ENCODE measurements around the gene PCDHA12. TPM values are rescaled to one million over a fixed set of nuclear protein-coding genes. Genes with fewer than 3 reads are reported as not detected.

PCDHA12 gene
- total RNA-seq, 2 donors from 2014 or later: 0.59 to 0.67 TPM

DNA sequence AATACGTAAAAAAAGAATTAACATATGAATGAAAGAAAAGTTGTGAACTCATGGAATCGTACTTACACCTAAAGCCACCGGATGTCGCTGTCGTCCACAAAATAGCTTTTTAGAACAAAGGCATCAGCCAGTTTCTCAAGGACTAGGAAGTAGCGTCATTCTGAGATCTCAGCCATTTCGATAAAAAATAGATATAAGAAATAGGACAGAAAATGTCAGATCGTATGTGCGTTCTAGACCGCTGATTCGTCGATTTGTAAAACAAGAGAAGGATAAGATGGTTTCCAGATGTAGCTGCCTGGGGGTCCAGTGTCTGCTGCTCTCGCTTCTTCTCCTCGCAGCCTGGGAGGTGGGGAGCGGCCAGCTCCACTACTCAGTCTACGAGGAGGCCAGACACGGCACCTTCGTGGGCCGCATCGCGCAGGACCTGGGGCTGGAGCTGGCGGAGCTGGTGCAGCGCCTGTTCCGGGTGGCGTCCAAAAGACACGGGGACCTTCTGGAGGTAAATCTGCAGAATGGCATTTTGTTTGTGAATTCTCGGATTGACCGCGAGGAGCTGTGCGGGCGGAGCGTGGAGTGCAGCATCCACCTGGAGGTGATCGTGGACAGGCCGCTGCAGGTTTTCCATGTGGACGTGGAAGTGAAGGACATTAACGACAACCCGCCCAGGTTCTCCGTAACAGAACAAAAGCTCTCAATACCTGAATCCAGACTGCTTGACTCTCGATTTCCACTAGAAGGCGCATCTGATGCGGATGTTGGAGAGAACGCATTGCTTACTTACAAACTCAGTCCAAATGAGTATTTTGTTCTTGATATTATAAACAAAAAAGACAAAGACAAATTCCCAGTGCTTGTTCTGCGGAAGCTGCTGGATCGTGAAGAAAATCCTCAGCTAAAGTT, 19.1 kb upstream of the PCDHA12 start, which contains the start of gene PCDHA10:
TSS of gene PCDHA10 (plus strand) at position 126 of the 903 bp plus-strand sequence. CDS start at position 278, 152 bp downstream.
- no peaks in the 10 kb centered on the region for H3K36me3 ChIP-seq
- H3K9me3 ChIP-seq: peaks cover 0 to 19% of the 10 kb centered on the region in 2 donors
- no peak within 1 kb of the TSS for H3K27ac ChIP-seq
- H3K27me3 ChIP-seq: no peaks in the 10 kb centered on the region
- no peaks in the 10 kb centered on the region for H3K4me1 ChIP-seq
- peak within 1 kb of the TSS in 1 of 2 donors; percentile 36 for H3K4me3 ChIP-seq
- TF ChIP-seq, protein P1, sequence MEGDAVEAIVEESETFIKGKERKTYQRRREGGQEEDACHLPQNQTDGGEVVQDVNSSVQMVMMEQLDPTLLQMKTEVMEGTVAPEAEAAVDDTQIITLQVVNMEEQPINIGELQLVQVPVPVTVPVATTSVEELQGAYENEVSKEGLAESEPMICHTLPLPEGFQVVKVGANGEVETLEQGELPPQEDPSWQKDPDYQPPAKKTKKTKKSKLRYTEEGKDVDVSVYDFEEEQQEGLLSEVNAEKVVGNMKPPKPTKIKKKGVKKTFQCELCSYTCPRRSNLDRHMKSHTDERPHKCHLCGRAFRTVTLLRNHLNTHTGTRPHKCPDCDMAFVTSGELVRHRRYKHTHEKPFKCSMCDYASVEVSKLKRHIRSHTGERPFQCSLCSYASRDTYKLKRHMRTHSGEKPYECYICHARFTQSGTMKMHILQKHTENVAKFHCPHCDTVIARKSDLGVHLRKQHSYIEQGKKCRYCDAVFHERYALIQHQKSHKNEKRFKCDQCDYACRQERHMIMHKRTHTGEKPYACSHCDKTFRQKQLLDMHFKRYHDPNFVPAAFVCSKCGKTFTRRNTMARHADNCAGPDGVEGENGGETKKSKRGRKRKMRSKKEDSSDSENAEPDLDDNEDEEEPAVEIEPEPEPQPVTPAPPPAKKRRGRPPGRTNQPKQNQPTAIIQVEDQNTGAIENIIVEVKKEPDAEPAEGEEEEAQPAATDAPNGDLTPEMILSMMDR (IDR thresholded peaks at IDR 0.05): peak in 1 of 2 donors; percentile 45
- DNase-seq (ENCODE audit: low spot score): no peak

DNA sequence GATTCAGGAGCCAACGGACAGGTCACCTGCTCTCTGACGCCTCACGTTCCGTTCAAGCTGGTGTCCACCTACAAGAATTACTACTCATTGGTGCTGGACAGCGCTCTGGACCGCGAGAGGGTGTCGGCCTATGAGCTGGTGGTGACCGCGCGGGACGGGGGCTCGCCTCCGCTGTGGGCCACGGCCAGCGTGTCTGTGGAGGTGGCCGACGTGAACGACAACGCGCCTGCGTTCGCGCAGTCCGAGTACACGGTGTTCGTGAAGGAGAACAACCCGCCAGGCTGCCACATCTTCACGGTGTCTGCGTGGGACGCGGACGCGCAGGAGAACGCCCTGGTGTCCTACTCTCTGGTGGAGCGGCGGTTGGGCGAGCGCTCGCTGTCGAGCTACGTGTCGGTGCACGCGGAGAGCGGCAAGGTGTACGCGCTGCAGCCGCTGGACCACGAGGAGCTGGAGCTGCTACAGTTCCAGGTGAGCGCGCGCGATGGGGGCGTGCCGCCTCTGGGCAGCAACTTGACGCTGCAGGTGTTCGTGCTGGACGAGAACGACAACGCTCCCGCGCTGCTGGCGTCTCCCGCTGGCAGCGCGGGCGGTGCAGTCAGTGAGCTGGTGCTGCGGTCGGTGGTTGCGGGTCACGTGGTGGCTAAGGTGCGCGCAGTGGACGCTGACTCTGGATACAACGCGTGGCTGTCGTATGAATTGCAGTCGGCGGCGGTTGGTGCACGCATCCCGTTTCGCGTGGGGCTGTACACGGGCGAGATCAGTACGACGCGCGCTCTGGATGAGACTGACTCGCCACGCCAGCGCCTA, 17.7 kb upstream of the PCDHA12 start:
- TF ChIP-seq, protein P1 (IDR thresholded peaks at IDR 0.05): no peak
- no peaks in the 10 kb centered on the region for H3K4me1 ChIP-seq
- H3K9me3 ChIP-seq: peaks cover 0 to 29% of the 10 kb centered on the region in 2 donors
- H3K27ac ChIP-seq: no peak overlapping the region
- DNase-seq (ENCODE audit: low spot score): no peak
- no peak overlapping the region for H3K4me3 ChIP-seq
- H3K27me3 ChIP-seq: no peaks in the 10 kb centered on the region
- H3K36me3 ChIP-seq: no peaks in the 10 kb centered on the region

DNA sequence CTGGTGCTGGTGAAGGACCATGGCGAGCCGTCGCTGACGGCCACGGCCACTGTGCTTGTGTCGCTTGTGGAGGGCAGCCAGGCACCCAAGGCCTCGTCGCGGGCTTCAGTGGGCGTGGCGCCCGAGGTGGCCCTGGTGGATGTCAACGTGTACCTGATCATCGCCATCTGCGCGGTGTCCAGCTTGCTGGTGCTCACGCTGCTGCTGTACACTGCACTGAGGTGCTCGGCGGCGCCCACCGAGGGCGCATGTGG, 17.2 kb upstream of the PCDHA12 start:
- Histone ChIP-seq H3K9me3 (peaks cover 0 to 32% of the 10 kb centered on the region in 2 donors), H3K36me3 (no peaks in the 10 kb centered on the region), H3K27ac (no peak overlapping the region), H3K27me3 (no peaks in the 10 kb centered on the region), H3K4me1 (no peaks in the 10 kb centered on the region), H3K4me3 (no peak overlapping the region)
- TF ChIP-seq, protein P1 (IDR thresholded peaks at IDR 0.05): no peak
- no peak for DNase-seq (ENCODE audit: low spot score)

DNA sequence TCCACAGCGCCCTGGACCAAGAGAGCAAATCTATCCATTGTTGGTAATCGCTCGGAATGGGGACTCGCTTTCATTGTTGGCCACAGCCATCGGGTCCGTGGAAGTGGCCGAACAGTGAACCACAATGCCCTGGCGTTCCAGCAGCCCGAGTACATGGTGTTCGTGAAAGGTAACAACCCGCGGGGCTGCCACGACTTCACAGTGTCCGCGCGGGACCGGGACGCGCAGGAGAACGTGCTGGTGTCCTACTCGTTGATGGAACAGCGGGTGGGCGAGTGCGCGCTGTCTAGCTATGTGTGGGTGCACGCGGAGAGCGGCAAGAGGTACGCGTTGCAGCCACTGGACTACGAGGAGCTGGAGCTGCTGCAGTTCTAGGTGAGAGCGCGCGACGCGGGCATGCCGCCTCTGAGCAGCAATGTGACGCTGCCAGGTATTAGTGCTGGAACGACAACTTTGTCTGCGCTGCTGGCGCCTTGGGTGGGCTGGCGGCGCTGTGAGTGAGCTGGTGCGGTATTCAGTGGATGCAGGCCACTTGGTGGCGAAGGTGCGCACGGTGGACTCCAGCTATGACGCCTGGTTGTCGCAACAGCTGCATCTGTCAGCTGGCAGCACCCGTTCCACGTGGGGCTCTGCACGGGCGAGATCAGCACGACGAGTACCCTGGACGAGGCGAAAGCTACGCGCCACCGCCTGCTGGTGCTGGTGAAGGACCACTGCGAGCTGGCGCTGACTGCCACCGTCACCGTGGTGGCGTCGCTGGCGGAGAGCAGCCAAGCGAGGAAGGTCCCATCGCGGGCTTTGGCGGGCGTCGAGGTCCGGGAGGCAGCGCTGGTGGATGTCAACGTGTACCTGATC, 12.4 kb upstream of the PCDHA12 start:
- Histone ChIP-seq H3K27me3 (no peaks in the 10 kb centered on the region), H3K9me3 (peaks cover 0 to 26% of the 10 kb centered on the region in 2 donors)

More for the DNA sequence above, 12.4 kb upstream of the PCDHA12 start:
- no peaks in the 10 kb centered on the region for H3K4me1 ChIP-seq
- no peaks in the 10 kb centered on the region for H3K36me3 ChIP-seq
- no peak for DNase-seq (ENCODE audit: low spot score)
- no peak overlapping the region for H3K27ac ChIP-seq
- TF ChIP-seq, protein P1 (IDR thresholded peaks at IDR 0.05): no peak
- no peak overlapping the region for H3K4me3 ChIP-seq

All from right atrium auricular region (tissue), 2 donors.